Endothelial cell of umbilical vein (primary cell): ENCODE measurements around the gene ELMO1.

Experiments
- EZH2 ChIP-seq: IDR thresholded peaks from 2 replicates; pipeline ENCODE4 v1.6.1; 2012; ENCODE audit warnings: borderline replicate concordance, low read depth, mild to moderate bottlenecking, moderate library complexity, low read length, inconsistent platforms; ENCODE audit not compliant: severe bottlenecking
- FOS ChIP-seq: IDR thresholded peaks from 2 replicates; pipeline ENCODE4 v1.6.1; 2011; ENCODE audit warnings: mild to moderate bottlenecking, low read length, moderate library complexity, borderline replicate concordance; ENCODE audit not compliant: insufficient read depth
- GATA2 ChIP-seq: IDR thresholded peaks from 2 replicates; pipeline ENCODE4 v1.7.0; 2011; ENCODE audit warnings: low read depth, mild to moderate bottlenecking, moderate library complexity, mixed read lengths, low read length; ENCODE audit not compliant: insufficient read length, insufficient read depth
- JUN ChIP-seq: IDR thresholded peaks from 2 replicates; pipeline ENCODE4 v1.6.1; 2011; ENCODE audit warnings: borderline replicate concordance, low read depth; ENCODE audit not compliant: insufficient read length, insufficient read depth
- MAX ChIP-seq: IDR thresholded peaks from 2 replicates; pipeline ENCODE4 v1.6.1; 2011; ENCODE audit not compliant: insufficient read depth, insufficient read length
- MYC ChIP-seq: IDR thresholded peaks from one replicate; pipeline ENCODE4 v1.6.1; 2011; ENCODE audit warnings: mild to moderate bottlenecking, low read depth, low read length
- POLR2A ChIP-seq: IDR thresholded peaks from 2 replicates; pipeline ENCODE4 v1.6.1; 2012; ENCODE audit warnings: low read depth, mild to moderate bottlenecking, control low read depth, low read length
- POLR2AphosphoS5 ChIP-seq: IDR thresholded peaks from 2 replicates; pipeline ENCODE4 v1.6.1; 2012; ENCODE audit warnings: low read depth, mild to moderate bottlenecking, control low read depth, low read length, moderate library complexity; ENCODE audit not compliant: insufficient read depth
- TF ChIP-seq, protein P1 (sequence below), 2 donors: IDR thresholded peaks; 1 replicate in 1 of 2; 2 replicates in 1 of 2; pipeline ENCODE4 v1.5.1; 2011; ENCODE audit warnings: low read length in 2 of 2, mild to moderate bottlenecking in 2 of 2, moderate library complexity in 2 of 2, control low read depth in 1 of 2, inconsistent platforms in 1 of 2, low read depth in 1 of 2; ENCODE audit not compliant: insufficient read depth in 1 of 2; ENCODE audit errors: extremely low read depth in 1 of 2

- TF ChIP-seq, protein P1, sequence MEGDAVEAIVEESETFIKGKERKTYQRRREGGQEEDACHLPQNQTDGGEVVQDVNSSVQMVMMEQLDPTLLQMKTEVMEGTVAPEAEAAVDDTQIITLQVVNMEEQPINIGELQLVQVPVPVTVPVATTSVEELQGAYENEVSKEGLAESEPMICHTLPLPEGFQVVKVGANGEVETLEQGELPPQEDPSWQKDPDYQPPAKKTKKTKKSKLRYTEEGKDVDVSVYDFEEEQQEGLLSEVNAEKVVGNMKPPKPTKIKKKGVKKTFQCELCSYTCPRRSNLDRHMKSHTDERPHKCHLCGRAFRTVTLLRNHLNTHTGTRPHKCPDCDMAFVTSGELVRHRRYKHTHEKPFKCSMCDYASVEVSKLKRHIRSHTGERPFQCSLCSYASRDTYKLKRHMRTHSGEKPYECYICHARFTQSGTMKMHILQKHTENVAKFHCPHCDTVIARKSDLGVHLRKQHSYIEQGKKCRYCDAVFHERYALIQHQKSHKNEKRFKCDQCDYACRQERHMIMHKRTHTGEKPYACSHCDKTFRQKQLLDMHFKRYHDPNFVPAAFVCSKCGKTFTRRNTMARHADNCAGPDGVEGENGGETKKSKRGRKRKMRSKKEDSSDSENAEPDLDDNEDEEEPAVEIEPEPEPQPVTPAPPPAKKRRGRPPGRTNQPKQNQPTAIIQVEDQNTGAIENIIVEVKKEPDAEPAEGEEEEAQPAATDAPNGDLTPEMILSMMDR (IDR thresholded peaks at IDR 0.05; ENCODE audit: extremely low read depth in 1 of 2, insufficient read depth in 1 of 2, low read depth in 1 of 2, low read length in 2 of 2), result no peak
- TF ChIP-seq MAX (no peak), POLR2A (no peak), EZH2 (no peak), POLR2AphosphoS5 (no peak), MYC (no peak), JUN (no peak), FOS (no peak), GATA2 (no peak)
Measured at GRCh38 chr7:37013771-37014170, 434.9 kb downstream of the ELMO1 start.
